ENCODE data around the gene SDC4.

GRCh38 chr20:45299786-45300185 is 48.4 kb downstream of the SDC4 start:
- no peak for TF ChIP-seq EZH2 (optimal IDR thresholded peaks at IDR 0.05; ENCODE audit: low read depth, low read length)
- no peak for TF ChIP-seq EZH2phosphoT487 (IDR thresholded peaks at IDR 0.05; ENCODE audit: low read length)
